GM04504 (cell line): ENCODE results near the gene SP140L.
"Not testable (repeated sequence)": the region's sequence is repeated elsewhere in the genome, so short reads cannot be mapped to it uniquely, and the experiment has no call there.

Experiments
- DNase-seq: peaks from one replicate; pipeline ENCODE4 v3.0.0-alpha.2; 2012; ENCODE audit warnings: low read depth

SP140L gene

GRCh38 chr2:230323385-230324106 is 3.4 kb upstream of the SP140L start:
- no peak for DNase-seq

GRCh38 chr2:230324503-230324902 is 2.5 kb upstream of the SP140L start:
- no peak for DNase-seq

GRCh38 chr2:230325316-230326243 is 1.4 kb upstream of the SP140L start:
- DNase-seq = no peak

GRCh38 chr2:230327418-230328154 is 593 bp downstream of the SP140L start:
- DNase-seq = no peak

- no peak for DNase-seq
Observed at GRCh38 chr2:230328155-230328458, 1.1 kb downstream of the SP140L start.

- DNase-seq = no peak
Observed at GRCh38 chr2:230329946-230330605, 3.1 kb downstream of the SP140L start.

GRCh38 chr2:230330725-230331124 is 3.7 kb downstream of the SP140L start:
- no peak for DNase-seq

GRCh38 chr2:230335461-230335863 is 8.5 kb downstream of the SP140L start:
- DNase-seq = no peak

- DNase-seq = no peak
Observed at GRCh38 chr2:230335864-230336506, 9.0 kb downstream of the SP140L start.

- DNase-seq = not testable (repeated sequence)
Observed at GRCh38 chr2:230341936-230342528, 15.0 kb downstream of the SP140L start.

- not testable (repeated sequence) for DNase-seq
Observed at GRCh38 chr2:230343041-230343624, 16.1 kb downstream of the SP140L start.

- no peak for DNase-seq
Observed at GRCh38 chr2:230343747-230344146, 16.8 kb downstream of the SP140L start.

GRCh38 chr2:230346465-230346864 is 19.5 kb downstream of the SP140L start:
- DNase-seq = no peak

- DNase-seq = no peak
Observed at GRCh38 chr2:230346921-230347533, 20.0 kb downstream of the SP140L start.

- DNase-seq = no peak
Observed at GRCh38 chr2:230347659-230348305, 20.8 kb downstream of the SP140L start.

GRCh38 chr2:230348787-230349186 is 21.8 kb downstream of the SP140L start:
- DNase-seq = no peak

GRCh38 chr2:230356084-230356483 is 29.1 kb downstream of the SP140L start:
- DNase-seq = no peak

GRCh38 chr2:230358305-230358704 is 31.3 kb downstream of the SP140L start:
- DNase-seq = no peak

- DNase-seq = no peak
Observed at GRCh38 chr2:230360028-230360427, 33.0 kb downstream of the SP140L start.
